Calu3 (cell line): ENCODE data around the gene PRPH. TPM values are rescaled to one million over a fixed set of nuclear protein-coding genes. Genes with fewer than 3 reads are reported as not detected.
A peak's percentile ranks its signal among the peaks of the same experiment; 100 is the strongest.

Source experiments
- BruUV-seq: library from RNA; stranded (reverse); fragments of 400-500 nt; replicated peaks from 2 replicates; lab custom pipeline; 2021; lab: Mats Ljungman, UMichigan
- CTCF ChIA-PET: fragments of 300-600 bp; sonication (Branson Sonifier 250); formaldehyde crosslinking; loops from one replicate; lab custom pipeline; 2022; ENCODE audit warnings: antibody characterized with exemption; lab: Charles Lee
- DNase-seq: peaks from one replicate; pipeline ENCODE4 v3.0.0; 2022
- H3K27ac Mint-ChIP-seq: one replicate; pipeline ENCODE4 v1.8.0; 2022; ENCODE audit warnings: mixed read lengths; ENCODE audit not compliant: unreplicated experiment
- H3K27me3 Mint-ChIP-seq: one replicate; pipeline ENCODE4 v1.8.0; 2022; ENCODE audit warnings: mixed read lengths; ENCODE audit not compliant: unreplicated experiment
- H3K36me3 Mint-ChIP-seq: one replicate; pipeline ENCODE4 v1.8.0; 2022; ENCODE audit warnings: mild to moderate bottlenecking, moderate library complexity, mixed read lengths; ENCODE audit not compliant: insufficient read depth, unreplicated experiment
- H3K4me1 Mint-ChIP-seq: one replicate; pipeline ENCODE4 v1.8.0; 2022; ENCODE audit warnings: mild to moderate bottlenecking, low read depth, mixed read lengths; ENCODE audit not compliant: unreplicated experiment
- H3K4me3 Mint-ChIP-seq: one replicate; pipeline ENCODE4 v1.8.0; 2022; ENCODE audit warnings: mild to moderate bottlenecking, low read depth, moderate library complexity, mixed read lengths; ENCODE audit not compliant: unreplicated experiment
- H3K9me3 Mint-ChIP-seq: one replicate; pipeline ENCODE4 v1.8.0; 2022; ENCODE audit warnings: low read depth, mixed read lengths; ENCODE audit not compliant: unreplicated experiment
- intact Hi-C: fragments of 100-400 bp; cut with micrococcal nuclease; formaldehyde crosslinking; loops from one replicate; pipeline ENCODE4 v1.10.0; 2022; ENCODE audit not compliant: unreplicated experiment
- total RNA-seq: library from RNA; stranded (reverse); gene quantifications from 2 replicates; pipeline ENCODE4 v1.2.3, GENCODE V29; 2022
- TF ChIP-seq, protein P1 (sequence below): fragments of 200-600 bp; IDR thresholded peaks from one replicate; pipeline ENCODE4 v1.8.0; 2022; ENCODE audit warnings: antibody characterized with exemption; ENCODE audit not compliant: unreplicated experiment

Gene PRPH
- total RNA-seq, 1 experiment from 2014 or later, result not detected

DNA sequence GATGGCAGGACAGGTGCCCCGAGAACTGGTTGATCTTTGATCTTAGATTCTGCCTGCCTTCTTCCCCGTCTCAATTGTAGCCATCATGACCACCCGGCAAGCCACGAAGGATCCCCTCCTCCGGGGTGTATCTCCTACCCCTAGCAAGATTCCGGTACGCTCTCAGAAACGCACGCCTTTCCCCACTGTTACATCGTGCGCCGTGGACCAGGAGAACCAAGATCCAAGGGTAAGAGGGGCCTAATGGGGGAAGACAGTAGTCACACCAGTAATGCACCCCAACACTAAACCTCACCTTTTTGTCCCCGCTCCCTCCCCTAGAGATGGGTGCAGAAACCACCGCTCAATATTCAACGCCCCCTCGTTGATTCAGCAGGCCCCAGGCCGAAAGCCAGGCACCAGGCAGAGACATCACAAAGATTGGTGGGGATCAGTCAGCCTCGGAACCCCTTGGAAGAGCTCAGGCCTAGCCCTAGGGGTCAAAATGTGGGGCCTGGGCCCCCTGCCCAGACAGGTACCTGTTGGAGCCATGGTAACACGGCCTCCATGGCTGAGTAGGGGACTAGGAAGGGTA, 28.7 kb downstream of the PRPH start:
- H3K27me3 Mint-ChIP-seq, result no peaks in the 10 kb centered on the region
- no peak for DNase-seq
- H3K27ac Mint-ChIP-seq, result peak overlapping the region; percentile 81
- H3K4me1 Mint-ChIP-seq, result no peaks in the 10 kb centered on the region
- TSS peak; percentile 77 for BruUV-seq
- intact Hi-C loops, result no loop called here
- TF ChIP-seq, protein P1, sequence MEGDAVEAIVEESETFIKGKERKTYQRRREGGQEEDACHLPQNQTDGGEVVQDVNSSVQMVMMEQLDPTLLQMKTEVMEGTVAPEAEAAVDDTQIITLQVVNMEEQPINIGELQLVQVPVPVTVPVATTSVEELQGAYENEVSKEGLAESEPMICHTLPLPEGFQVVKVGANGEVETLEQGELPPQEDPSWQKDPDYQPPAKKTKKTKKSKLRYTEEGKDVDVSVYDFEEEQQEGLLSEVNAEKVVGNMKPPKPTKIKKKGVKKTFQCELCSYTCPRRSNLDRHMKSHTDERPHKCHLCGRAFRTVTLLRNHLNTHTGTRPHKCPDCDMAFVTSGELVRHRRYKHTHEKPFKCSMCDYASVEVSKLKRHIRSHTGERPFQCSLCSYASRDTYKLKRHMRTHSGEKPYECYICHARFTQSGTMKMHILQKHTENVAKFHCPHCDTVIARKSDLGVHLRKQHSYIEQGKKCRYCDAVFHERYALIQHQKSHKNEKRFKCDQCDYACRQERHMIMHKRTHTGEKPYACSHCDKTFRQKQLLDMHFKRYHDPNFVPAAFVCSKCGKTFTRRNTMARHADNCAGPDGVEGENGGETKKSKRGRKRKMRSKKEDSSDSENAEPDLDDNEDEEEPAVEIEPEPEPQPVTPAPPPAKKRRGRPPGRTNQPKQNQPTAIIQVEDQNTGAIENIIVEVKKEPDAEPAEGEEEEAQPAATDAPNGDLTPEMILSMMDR, result no peak
- H3K9me3 Mint-ChIP-seq, result no peaks in the 10 kb centered on the region
- H3K36me3 Mint-ChIP-seq, result peaks cover 34% of the 10 kb centered on the region
- CTCF ChIA-PET, result interaction anchor here (0.6 to 1.7 kb wide), 5 partner anchors 8 to 190 kb away, joined by 3 to 15 read pairs (median 6); no protein-coding TSS in a partner anchor
- peak overlapping the region; percentile 97 for H3K4me3 Mint-ChIP-seq

DNA sequence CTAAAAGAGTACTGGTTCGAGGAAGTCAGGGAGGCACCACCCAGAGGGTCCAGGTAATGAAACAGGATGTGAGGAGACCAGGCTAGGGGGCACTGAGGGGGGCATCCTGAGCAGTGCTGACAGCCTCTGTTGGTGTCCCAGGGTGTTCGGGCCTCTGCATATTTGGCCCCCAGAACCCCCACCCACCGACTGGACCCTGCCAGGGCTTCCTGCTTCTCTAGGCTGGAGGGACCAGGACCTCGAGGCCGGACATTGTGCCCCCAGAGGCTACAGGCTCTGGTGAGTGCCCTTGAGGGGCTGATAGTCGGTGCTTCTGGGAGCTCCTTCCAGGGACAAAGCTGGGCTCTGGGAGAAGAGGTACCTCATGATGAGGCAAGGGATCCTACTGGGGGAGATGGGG, 30.7 kb downstream of the PRPH start:
- intact Hi-C loops, result no loop called here
- CTCF ChIA-PET, result no interaction called here
- DNase-seq, result no peak
- Mint-ChIP-seq H3K27ac (no peak overlapping the region), H3K36me3 (peaks cover 39% of the 10 kb centered on the region), H3K27me3 (no peaks in the 10 kb centered on the region), H3K4me1 (no peaks in the 10 kb centered on the region), H3K4me3 (no peak overlapping the region), H3K9me3 (no peaks in the 10 kb centered on the region)
- TF ChIP-seq, protein P1, result no peak
- BruUV-seq, result no TSS peak

DNA sequence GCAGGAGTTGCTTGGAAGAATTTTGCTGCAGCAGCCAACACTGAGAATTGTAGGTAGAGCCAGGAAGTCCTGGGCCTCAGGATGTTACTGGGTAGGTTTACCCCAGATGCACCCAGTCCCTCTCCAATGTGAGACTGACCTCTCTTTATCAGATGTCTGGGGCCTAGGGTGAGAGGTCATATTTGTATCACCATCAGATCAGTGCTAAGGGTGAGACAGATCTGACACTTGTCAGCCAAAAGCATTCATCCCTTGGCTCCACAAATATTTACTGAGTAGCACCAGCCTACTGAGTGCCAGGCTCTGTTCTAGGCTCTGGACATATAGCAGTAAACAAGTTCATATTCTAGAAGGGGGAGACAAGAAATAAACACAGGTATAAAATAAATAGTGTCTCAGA, 32.4 kb downstream of the PRPH start:
- no peaks in the 10 kb centered on the region for H3K27me3 Mint-ChIP-seq
- H3K9me3 Mint-ChIP-seq, result no peaks in the 10 kb centered on the region
- no peak overlapping the region for H3K4me3 Mint-ChIP-seq
- intact Hi-C loops, result no loop called here
- no peak overlapping the region for H3K27ac Mint-ChIP-seq
- peaks cover 47% of the 10 kb centered on the region for H3K36me3 Mint-ChIP-seq
- no peak for DNase-seq
- CTCF ChIA-PET, result no interaction called here
- H3K4me1 Mint-ChIP-seq, result no peaks in the 10 kb centered on the region
- TF ChIP-seq, protein P1, result no peak
- no TSS peak for BruUV-seq

DNA sequence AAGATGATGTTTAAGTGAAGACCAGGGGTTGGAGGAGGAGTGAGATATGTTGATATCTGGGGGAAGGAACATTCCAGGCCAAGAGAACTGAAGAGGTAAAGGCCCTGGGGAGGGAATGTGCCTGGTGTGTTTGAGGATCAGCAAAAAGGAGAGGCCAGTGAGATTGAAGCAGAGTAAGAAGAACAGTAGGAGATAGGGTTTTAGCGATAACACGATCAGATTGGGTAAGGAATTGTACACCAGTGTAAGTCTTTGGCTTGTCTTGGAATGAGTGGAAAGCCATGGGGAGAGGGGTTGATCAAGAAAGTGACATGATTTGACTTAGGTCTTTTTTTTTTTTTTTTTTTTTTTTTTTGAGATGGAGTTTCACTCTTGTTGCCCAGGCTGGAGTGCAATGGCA, 32.9 kb downstream of the PRPH start:
- BruUV-seq, result no TSS peak
- CTCF ChIA-PET, result no interaction called here
- TF ChIP-seq, protein P1, result no peak
- intact Hi-C loops, result no loop called here
- no peaks in the 10 kb centered on the region for H3K4me1 Mint-ChIP-seq
- H3K27me3 Mint-ChIP-seq, result no peaks in the 10 kb centered on the region
- H3K9me3 Mint-ChIP-seq, result no peaks in the 10 kb centered on the region
- DNase-seq, result no peak
- H3K36me3 Mint-ChIP-seq, result peaks cover 47% of the 10 kb centered on the region
- H3K4me3 Mint-ChIP-seq, result no peak overlapping the region
- H3K27ac Mint-ChIP-seq, result no peak overlapping the region
